Hematopoietic multipotent progenitor cell treated with erythropoietin and hydrocortisone succinate and interleukin-3 and kit ligand, for 17 days (in vitro differentiated cells): ENCODE data around the gene SLC2A8.
A peak's percentile ranks its signal among the peaks of the same experiment; 100 is the strongest.

Experiments
- DNase-seq: peaks from one replicate; pipeline ENCODE4 v3.0.0-alpha.2; 2015; ENCODE audit warnings: low spot score

SLC2A8 gene

GRCh38 chr9:127403507-127404192 is 6.7 kb downstream of the SLC2A8 start:
- no peak for DNase-seq

- DNase-seq = no peak
Measured at GRCh38 chr9:127404631-127405030, 7.7 kb downstream of the SLC2A8 start.

GRCh38 chr9:127405344-127406125 is 8.6 kb downstream of the SLC2A8 start:
- no peak for DNase-seq

GRCh38 chr9:127406799-127407491 is 10.0 kb downstream of the SLC2A8 start:
- no peak for DNase-seq

GRCh38 chr9:127407492-127407843 is 10.5 kb downstream of the SLC2A8 start:
- no peak for DNase-seq

- no peak for DNase-seq
Measured at GRCh38 chr9:127411122-127411521, 14.2 kb downstream of the SLC2A8 start.

GRCh38 chr9:127415141-127415540 is 18.2 kb downstream of the SLC2A8 start:
- no peak for DNase-seq

- DNase-seq = no peak
Measured at GRCh38 chr9:127415657-127416056, 18.7 kb downstream of the SLC2A8 start.

GRCh38 chr9:127417131-127418036 is 20.4 kb downstream of the SLC2A8 start:
- no peak for DNase-seq

GRCh38 chr9:127418037-127418471 is 21.1 kb downstream of the SLC2A8 start:
- DNase-seq = no peak

GRCh38 chr9:127419348-127419747 is 22.4 kb downstream of the SLC2A8 start:
- DNase-seq = no peak

- no peak for DNase-seq
Measured at GRCh38 chr9:127421057-127421456, 24.1 kb downstream of the SLC2A8 start.

- DNase-seq = no peak
Measured at GRCh38 chr9:127422133-127422782, 25.3 kb downstream of the SLC2A8 start.

- DNase-seq = no peak
Measured at GRCh38 chr9:127422787-127423186, 25.8 kb downstream of the SLC2A8 start.

- no peak for DNase-seq
Measured at GRCh38 chr9:127423476-127423933, 26.5 kb downstream of the SLC2A8 start.

- peak; percentile 95 for DNase-seq
Measured at GRCh38 chr9:127423934-127424675, 27.1 kb downstream of the SLC2A8 start, which contains the start of gene ZNF79. ZNF79 (plus strand) TSS chr9:127424382; CDS start chr9:127424788, 406 bp downstream.

- DNase-seq = no peak
Measured at GRCh38 chr9:127424676-127424999, 27.7 kb downstream of the SLC2A8 start.

GRCh38 chr9:127426756-127427155 is 29.8 kb downstream of the SLC2A8 start:
- DNase-seq = no peak

- DNase-seq = no peak
Measured at GRCh38 chr9:127428348-127428747, 31.4 kb downstream of the SLC2A8 start.

GRCh38 chr9:127430415-127430814 is 33.4 kb downstream of the SLC2A8 start:
- DNase-seq = no peak
